SK-N-SH (cell line): ENCODE measurements around the gene CLEC4A.

Experiments used
- EZH2phosphoT487 ChIP-seq: fragments of 200-600 bp; sonication (generic); IDR thresholded peaks from 2 replicates; pipeline ENCODE4 v1.6.1; 2017; ENCODE audit warnings: low read depth, mixed run types, mild to moderate bottlenecking, antibody characterized with exemption, moderate library complexity, borderline replicate concordance
- FOSL2 ChIP-seq: IDR thresholded peaks from 2 replicates; pipeline ENCODE4 v1.4.0; 2012; ENCODE audit warnings: low read depth, mild to moderate bottlenecking, moderate library complexity, borderline replicate concordance
- FOXJ3 ChIP-seq: sonication (generic); formaldehyde crosslinking; IDR thresholded peaks from 2 replicates; pipeline ENCODE4 v1.5.1; 2020; ENCODE audit warnings: mild to moderate bottlenecking, missing genetic modification reagents
- POLR2AphosphoS5 ChIP-seq: IDR thresholded peaks from 2 replicates; pipeline ENCODE4 v1.6.1; 2012; ENCODE audit warnings: low read depth, low read length
- TAF1 ChIP-seq: IDR thresholded peaks from 2 replicates; pipeline ENCODE4 v1.6.1; 2012; ENCODE audit warnings: low read depth, mild to moderate bottlenecking, low read length, moderate library complexity, borderline replicate concordance
- TF ChIP-seq, protein P1 (sequence below): fragments of 150-350 bp; IDR thresholded peaks from 2 replicates; pipeline ENCODE4 v1.6.1; 2017; ENCODE audit warnings: antibody characterized with exemption, low read length, low read depth, borderline replicate concordance
- TF ChIP-seq, protein P2 (sequence below): IDR thresholded peaks from 2 replicates; pipeline ENCODE4 v1.4.0; 2012; ENCODE audit warnings: low read depth
- TF ChIP-seq, protein P3 (sequence below): fragments of 200-600 bp; sonication (generic); IDR thresholded peaks from 2 replicates; pipeline ENCODE4 v1.6.1; 2017; ENCODE audit warnings: antibody characterized with exemption, mild to moderate bottlenecking, moderate library complexity

DNA sequence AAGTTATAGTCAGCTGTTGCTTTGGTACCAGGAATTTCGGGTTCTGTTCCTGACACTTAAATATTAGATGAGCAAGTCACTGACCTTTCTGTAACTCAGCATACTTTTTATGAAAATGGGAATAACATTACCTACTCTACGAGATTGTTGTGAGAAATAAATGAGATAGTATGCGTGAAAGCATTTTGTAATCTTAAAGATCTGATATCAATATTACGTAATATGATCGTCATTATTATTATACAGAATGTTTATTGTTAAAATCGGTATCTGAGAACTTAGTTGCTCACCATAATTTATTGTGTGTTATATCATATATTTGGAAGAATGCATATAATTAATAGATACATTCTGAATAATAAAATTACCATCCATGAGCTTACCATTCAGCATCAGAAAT lies 47.5 kb upstream of the CLEC4A start:
- TF ChIP-seq FOSL2 (no peak), EZH2phosphoT487 (no peak), POLR2AphosphoS5 (no peak), FOXJ3 (no peak), TAF1 (no peak)
- TF ChIP-seq, protein P1, sequence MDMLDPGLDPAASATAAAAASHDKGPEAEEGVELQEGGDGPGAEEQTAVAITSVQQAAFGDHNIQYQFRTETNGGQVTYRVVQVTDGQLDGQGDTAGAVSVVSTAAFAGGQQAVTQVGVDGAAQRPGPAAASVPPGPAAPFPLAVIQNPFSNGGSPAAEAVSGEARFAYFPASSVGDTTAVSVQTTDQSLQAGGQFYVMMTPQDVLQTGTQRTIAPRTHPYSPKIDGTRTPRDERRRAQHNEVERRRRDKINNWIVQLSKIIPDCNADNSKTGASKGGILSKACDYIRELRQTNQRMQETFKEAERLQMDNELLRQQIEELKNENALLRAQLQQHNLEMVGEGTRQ, result no peak
- TF ChIP-seq, protein P2, sequence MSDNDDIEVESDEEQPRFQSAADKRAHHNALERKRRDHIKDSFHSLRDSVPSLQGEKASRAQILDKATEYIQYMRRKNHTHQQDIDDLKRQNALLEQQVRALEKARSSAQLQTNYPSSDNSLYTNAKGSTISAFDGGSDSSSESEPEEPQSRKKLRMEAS, result no peak
- TF ChIP-seq, protein P3, sequence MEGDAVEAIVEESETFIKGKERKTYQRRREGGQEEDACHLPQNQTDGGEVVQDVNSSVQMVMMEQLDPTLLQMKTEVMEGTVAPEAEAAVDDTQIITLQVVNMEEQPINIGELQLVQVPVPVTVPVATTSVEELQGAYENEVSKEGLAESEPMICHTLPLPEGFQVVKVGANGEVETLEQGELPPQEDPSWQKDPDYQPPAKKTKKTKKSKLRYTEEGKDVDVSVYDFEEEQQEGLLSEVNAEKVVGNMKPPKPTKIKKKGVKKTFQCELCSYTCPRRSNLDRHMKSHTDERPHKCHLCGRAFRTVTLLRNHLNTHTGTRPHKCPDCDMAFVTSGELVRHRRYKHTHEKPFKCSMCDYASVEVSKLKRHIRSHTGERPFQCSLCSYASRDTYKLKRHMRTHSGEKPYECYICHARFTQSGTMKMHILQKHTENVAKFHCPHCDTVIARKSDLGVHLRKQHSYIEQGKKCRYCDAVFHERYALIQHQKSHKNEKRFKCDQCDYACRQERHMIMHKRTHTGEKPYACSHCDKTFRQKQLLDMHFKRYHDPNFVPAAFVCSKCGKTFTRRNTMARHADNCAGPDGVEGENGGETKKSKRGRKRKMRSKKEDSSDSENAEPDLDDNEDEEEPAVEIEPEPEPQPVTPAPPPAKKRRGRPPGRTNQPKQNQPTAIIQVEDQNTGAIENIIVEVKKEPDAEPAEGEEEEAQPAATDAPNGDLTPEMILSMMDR, result no peak
